Body of pancreas (tissue), 4 donors: ENCODE measurements around the gene GOLT1B.

Experiments
- POLR2A ChIP-seq, 3 donors: fragments of 450-650 bp; IDR thresholded peaks; one replicate each; pipeline ENCODE4 v1.6.1; 2016; ENCODE audit warnings: antibody characterized with exemption in 3 of 3, mild to moderate bottlenecking in 2 of 3
- TF ChIP-seq, protein P1 (sequence below), 7 experiments: fragments of 450-650 bp in 4 of 7; fragments of 200-600 bp in 3 of 7; sonication (generic) in 3 of 7; IDR thresholded peaks; one replicate each; pipeline ENCODE4 v1.5.1; 2016 to 2019; ENCODE audit warnings: antibody characterized with exemption in 7 of 7

DNA sequence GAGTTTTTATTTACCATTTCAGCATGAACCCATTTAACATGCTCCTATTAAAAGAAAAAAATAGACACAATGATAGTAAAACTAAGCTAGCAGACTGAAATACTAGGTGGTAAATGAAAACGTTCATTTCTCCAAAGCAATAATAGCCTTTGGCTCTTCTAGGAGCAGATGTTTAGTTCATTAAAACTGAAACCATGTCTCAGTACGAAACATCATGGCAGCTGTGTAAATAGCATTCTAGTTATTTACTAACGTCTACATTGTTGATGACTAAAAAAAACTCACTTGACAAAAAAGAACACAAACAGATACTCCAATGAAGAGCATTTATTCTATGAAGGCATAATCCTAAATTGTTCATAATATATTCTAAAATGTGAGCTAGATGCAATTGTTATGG lies 18.1 kb upstream of the GOLT1B start:
- TF ChIP-seq, protein P1, sequence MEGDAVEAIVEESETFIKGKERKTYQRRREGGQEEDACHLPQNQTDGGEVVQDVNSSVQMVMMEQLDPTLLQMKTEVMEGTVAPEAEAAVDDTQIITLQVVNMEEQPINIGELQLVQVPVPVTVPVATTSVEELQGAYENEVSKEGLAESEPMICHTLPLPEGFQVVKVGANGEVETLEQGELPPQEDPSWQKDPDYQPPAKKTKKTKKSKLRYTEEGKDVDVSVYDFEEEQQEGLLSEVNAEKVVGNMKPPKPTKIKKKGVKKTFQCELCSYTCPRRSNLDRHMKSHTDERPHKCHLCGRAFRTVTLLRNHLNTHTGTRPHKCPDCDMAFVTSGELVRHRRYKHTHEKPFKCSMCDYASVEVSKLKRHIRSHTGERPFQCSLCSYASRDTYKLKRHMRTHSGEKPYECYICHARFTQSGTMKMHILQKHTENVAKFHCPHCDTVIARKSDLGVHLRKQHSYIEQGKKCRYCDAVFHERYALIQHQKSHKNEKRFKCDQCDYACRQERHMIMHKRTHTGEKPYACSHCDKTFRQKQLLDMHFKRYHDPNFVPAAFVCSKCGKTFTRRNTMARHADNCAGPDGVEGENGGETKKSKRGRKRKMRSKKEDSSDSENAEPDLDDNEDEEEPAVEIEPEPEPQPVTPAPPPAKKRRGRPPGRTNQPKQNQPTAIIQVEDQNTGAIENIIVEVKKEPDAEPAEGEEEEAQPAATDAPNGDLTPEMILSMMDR (IDR thresholded peaks at IDR 0.05): no peak
- TF ChIP-seq POLR2A (IDR thresholded peaks at IDR 0.05): no peak
